PC-3 (cell line): ENCODE measurements around the gene RASGRP3.

Experiments used
- EZH2 ChIP-seq: fragments of 300-600 bp; sonication (generic); IDR thresholded peaks from one replicate; pipeline ENCODE4 v1.6.1; 2017; ENCODE audit warnings: antibody characterized with exemption, mild to moderate bottlenecking, low read length; ENCODE audit not compliant: unreplicated experiment
- TF ChIP-seq, protein P1 (sequence below): fragments of 300-600 bp; sonication (generic); conservative IDR thresholded peaks from 2 replicates; pipeline ENCODE4 v1.5.1; 2017; ENCODE audit warnings: antibody characterized with exemption, low read depth, mild to moderate bottlenecking, low read length

DNA sequence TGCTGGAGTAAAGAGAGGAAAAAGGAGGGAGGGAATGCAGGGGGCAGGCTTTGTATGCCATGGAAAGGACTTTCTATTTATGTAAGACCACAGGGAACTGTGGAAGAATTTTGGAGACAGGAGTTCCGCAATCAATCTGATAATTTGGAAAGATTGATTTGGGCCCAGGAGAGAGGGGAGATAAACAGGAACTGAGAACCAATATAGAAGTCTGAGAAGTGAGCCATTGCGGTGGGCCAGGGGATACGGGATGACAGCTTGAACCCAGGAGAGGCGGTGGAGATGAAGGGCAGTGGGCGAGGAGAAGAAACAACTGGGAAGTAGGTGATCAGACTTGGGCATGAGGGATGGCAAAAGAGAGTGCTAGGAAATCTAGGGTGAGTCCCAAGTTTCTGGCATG, 23.7 kb downstream of the RASGRP3 start:
- no peak for TF ChIP-seq EZH2
- TF ChIP-seq, protein P1, sequence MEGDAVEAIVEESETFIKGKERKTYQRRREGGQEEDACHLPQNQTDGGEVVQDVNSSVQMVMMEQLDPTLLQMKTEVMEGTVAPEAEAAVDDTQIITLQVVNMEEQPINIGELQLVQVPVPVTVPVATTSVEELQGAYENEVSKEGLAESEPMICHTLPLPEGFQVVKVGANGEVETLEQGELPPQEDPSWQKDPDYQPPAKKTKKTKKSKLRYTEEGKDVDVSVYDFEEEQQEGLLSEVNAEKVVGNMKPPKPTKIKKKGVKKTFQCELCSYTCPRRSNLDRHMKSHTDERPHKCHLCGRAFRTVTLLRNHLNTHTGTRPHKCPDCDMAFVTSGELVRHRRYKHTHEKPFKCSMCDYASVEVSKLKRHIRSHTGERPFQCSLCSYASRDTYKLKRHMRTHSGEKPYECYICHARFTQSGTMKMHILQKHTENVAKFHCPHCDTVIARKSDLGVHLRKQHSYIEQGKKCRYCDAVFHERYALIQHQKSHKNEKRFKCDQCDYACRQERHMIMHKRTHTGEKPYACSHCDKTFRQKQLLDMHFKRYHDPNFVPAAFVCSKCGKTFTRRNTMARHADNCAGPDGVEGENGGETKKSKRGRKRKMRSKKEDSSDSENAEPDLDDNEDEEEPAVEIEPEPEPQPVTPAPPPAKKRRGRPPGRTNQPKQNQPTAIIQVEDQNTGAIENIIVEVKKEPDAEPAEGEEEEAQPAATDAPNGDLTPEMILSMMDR: no peak
